Skeletal muscle tissue (tissue), 5 donors: ENCODE data around the gene TCP11L2. TPM values are rescaled to one million over a fixed set of nuclear protein-coding genes. Genes with fewer than 3 reads are reported as not detected.
"Not testable (repeated sequence)": the region's sequence is repeated elsewhere in the genome, so short reads cannot be mapped to it uniquely, and the experiment has no call there.

Experiments used
- H3K27ac ChIP-seq: one replicate; pipeline ENCODE4 v1.7.0; 2013; ENCODE audit warnings: mild to moderate bottlenecking, low read depth, low read length, inconsistent platforms
- H3K27me3 ChIP-seq, 3 donors: one replicate each; pipeline ENCODE4 v1.7.0; 2013; ENCODE audit warnings: low read length in 3 of 3; ENCODE audit not compliant: control insufficient read depth in 3 of 3, insufficient read depth in 3 of 3
- H3K36me3 ChIP-seq, 3 donors: one replicate each; pipeline ENCODE4 v1.7.0; 2013; ENCODE audit warnings: low read length in 3 of 3; ENCODE audit not compliant: control insufficient read depth in 3 of 3, insufficient read depth in 3 of 3
- H3K4me1 ChIP-seq, 3 donors: one replicate each; pipeline ENCODE4 v1.7.0; 2013; ENCODE audit warnings: low read length in 3 of 3, mild to moderate bottlenecking in 3 of 3; ENCODE audit not compliant: control insufficient read depth in 3 of 3, insufficient read depth in 3 of 3
- H3K4me3 ChIP-seq, 3 donors: one replicate each; pipeline ENCODE4 v1.7.0; 2013; ENCODE audit warnings: low read length in 3 of 3
- H3K9ac ChIP-seq, 3 donors: one replicate each; pipeline ENCODE4 v1.7.0; 2013; ENCODE audit warnings: low read length in 3 of 3, mild to moderate bottlenecking in 3 of 3, moderate library complexity in 2 of 3, low read depth in 1 of 3
- H3K9me3 ChIP-seq, 3 donors: one replicate each; pipeline ENCODE4 v1.7.0; 2013; ENCODE audit warnings: low read length in 3 of 3; ENCODE audit not compliant: control insufficient read depth in 3 of 3
- small RNA-seq: library from RNA; depleted of rRNA; stranded (forward); fragments of <200 nt; gene quantifications from one replicate; pipeline ENCODE3, GENCODE V24; 2014
- total RNA-seq: library from RNA; depleted of rRNA; stranded (reverse); fragments of >200 nt; gene quantifications from one replicate; pipeline ENCODE4 v1.2.3, GENCODE V29; 2014
- donor health status: Osteomylitis.

Gene TCP11L2
- total RNA-seq, 1 donor from 2014 or later = 50.6 TPM

GRCh38 chr12:106378788-106379187 is 76.3 kb downstream of the TCP11L2 start:
- H3K27ac ChIP-seq = no peak overlapping the region
- no peaks in the 10 kb centered on the region for H3K9me3 ChIP-seq
- H3K27me3 ChIP-seq = no peaks in the 10 kb centered on the region
- H3K4me1 ChIP-seq = no peaks in the 10 kb centered on the region
- no peak overlapping the region for H3K4me3 ChIP-seq
- peaks cover 4 to 29% (median 29%) of the 10 kb centered on the region in 3 donors for H3K36me3 ChIP-seq
- H3K9ac ChIP-seq = no peak overlapping the region

- Histone ChIP-seq H3K9ac (no peak overlapping the region), H3K27ac (no peak overlapping the region), H3K4me1 (no peaks in the 10 kb centered on the region), H3K27me3 (no peaks in the 10 kb centered on the region), H3K4me3 (no peak overlapping the region), H3K9me3 (no peaks in the 10 kb centered on the region), H3K36me3 (peaks cover 4 to 43% (median 31%) of the 10 kb centered on the region in 3 donors)
These were observed 78.4 kb downstream of the TCP11L2 start for GRCh38 chr12:106380954-106381353.

GRCh38 chr12:106381866-106382265 is 79.3 kb downstream of the TCP11L2 start:
- peaks cover 2 to 43% (median 29%) of the 10 kb centered on the region in 3 donors for H3K36me3 ChIP-seq
- not testable (repeated sequence) for H3K4me1 ChIP-seq, H3K4me3 ChIP-seq, H3K9me3 ChIP-seq, H3K9ac ChIP-seq, H3K27me3 ChIP-seq, H3K27ac ChIP-seq

- Histone ChIP-seq H3K9me3 (no peaks in the 10 kb centered on the region), H3K27ac (no peak overlapping the region), H3K4me1 (no peaks in the 10 kb centered on the region), H3K9ac (no peak overlapping the region), H3K27me3 (no peaks in the 10 kb centered on the region), H3K36me3 (peaks cover 0 to 29% (median 12%) of the 10 kb centered on the region in 3 donors), H3K4me3 (no peak overlapping the region)
These were observed 84.4 kb downstream of the TCP11L2 start for GRCh38 chr12:106386813-106387535.

- peaks cover 0 to 23% (median 6%) of the 10 kb centered on the region in 3 donors for H3K36me3 ChIP-seq
- H3K4me3 ChIP-seq = no peak overlapping the region
- no peaks in the 10 kb centered on the region for H3K27me3 ChIP-seq
- H3K9me3 ChIP-seq = no peaks in the 10 kb centered on the region
- no peak overlapping the region for H3K9ac ChIP-seq
- H3K4me1 ChIP-seq = no peaks in the 10 kb centered on the region
- H3K27ac ChIP-seq = no peak overlapping the region
These were observed 85.4 kb downstream of the TCP11L2 start for GRCh38 chr12:106387848-106388377.

- Histone ChIP-seq H3K9me3 (no peaks in the 10 kb centered on the region), H3K27ac (no peak overlapping the region), H3K27me3 (no peaks in the 10 kb centered on the region), H3K4me3 (no peak overlapping the region), H3K9ac (no peak overlapping the region), H3K36me3 (peaks cover 3 to 23% (median 15%) of the 10 kb centered on the region in 3 donors), H3K4me1 (no peaks in the 10 kb centered on the region)
These were observed 86.6 kb downstream of the TCP11L2 start for GRCh38 chr12:106389151-106389550.

GRCh38 chr12:106392759-106393158 is 90.2 kb downstream of the TCP11L2 start:
- Histone ChIP-seq H3K4me3 (no peak overlapping the region), H3K9me3 (no peaks in the 10 kb centered on the region), H3K36me3 (peaks cover 7 to 23% (median 13%) of the 10 kb centered on the region in 3 donors), H3K4me1 (no peaks in the 10 kb centered on the region), H3K27ac (no peak overlapping the region), H3K9ac (no peak overlapping the region), H3K27me3 (no peaks in the 10 kb centered on the region)

Small RNAs within 50 kb of the gene (small RNA-seq; reads per million reads assigned to genes)
- gene RNU7-94P = not detected

Other genes with a start within 250 kb of the TCP11L2 start
- gene NUAK1, start 163.8 kb upstream of the TCP11L2 start, total RNA-seq = 9.4 TPM
- 36.0 TPM for gene CKAP4, start 54.7 kb upstream of the TCP11L2 start, total RNA-seq
- gene POLR3B, start 55.0 kb downstream of the TCP11L2 start, total RNA-seq = 15.1 TPM